ENCODE results near the gene FERMT2. TPM values are rescaled to one million over a fixed set of nuclear protein-coding genes. Genes with fewer than 3 reads are reported as not detected.

Gene FERMT2
- total and polyA plus RNA-seq, 2 experiments from 2014 or later = 68.8 to 79.8 TPM

GRCh38 chr14:52825085-52825484, 125.8 kb downstream of the FERMT2 start:
- H3K4me1 ChIP-seq (ENCODE audit: low read depth) = no peaks in the 10 kb centered on the region
- H3K4me3 ChIP-seq = no peak overlapping the region
- H3K27me3 ChIP-seq = no peaks in the 10 kb centered on the region
- DNase-seq (ENCODE audit: low read depth in 1 of 2, low spot score in 1 of 2) = no peak
- no peaks in the 10 kb centered on the region for H3K9me3 ChIP-seq (ENCODE audit: low read depth)
- TF ChIP-seq, protein P1, sequence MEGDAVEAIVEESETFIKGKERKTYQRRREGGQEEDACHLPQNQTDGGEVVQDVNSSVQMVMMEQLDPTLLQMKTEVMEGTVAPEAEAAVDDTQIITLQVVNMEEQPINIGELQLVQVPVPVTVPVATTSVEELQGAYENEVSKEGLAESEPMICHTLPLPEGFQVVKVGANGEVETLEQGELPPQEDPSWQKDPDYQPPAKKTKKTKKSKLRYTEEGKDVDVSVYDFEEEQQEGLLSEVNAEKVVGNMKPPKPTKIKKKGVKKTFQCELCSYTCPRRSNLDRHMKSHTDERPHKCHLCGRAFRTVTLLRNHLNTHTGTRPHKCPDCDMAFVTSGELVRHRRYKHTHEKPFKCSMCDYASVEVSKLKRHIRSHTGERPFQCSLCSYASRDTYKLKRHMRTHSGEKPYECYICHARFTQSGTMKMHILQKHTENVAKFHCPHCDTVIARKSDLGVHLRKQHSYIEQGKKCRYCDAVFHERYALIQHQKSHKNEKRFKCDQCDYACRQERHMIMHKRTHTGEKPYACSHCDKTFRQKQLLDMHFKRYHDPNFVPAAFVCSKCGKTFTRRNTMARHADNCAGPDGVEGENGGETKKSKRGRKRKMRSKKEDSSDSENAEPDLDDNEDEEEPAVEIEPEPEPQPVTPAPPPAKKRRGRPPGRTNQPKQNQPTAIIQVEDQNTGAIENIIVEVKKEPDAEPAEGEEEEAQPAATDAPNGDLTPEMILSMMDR (IDR thresholded peaks at IDR 0.05; ENCODE audit: low read depth, low read length) = no peak
- H3K27ac ChIP-seq = no peak overlapping the region
- H3K36me3 ChIP-seq = no peaks in the 10 kb centered on the region

GRCh38 chr14:52824462-52824861, 126.4 kb downstream of the FERMT2 start:
- Histone ChIP-seq H3K27me3 (no peaks in the 10 kb centered on the region), H3K4me3 (no peak overlapping the region), H3K27ac (no peak overlapping the region), H3K4me1 (ENCODE audit: low read depth) (no peaks in the 10 kb centered on the region), H3K9me3 (ENCODE audit: low read depth) (no peaks in the 10 kb centered on the region), H3K36me3 (no peaks in the 10 kb centered on the region)
- TF ChIP-seq, protein P1 (IDR thresholded peaks at IDR 0.05; ENCODE audit: low read depth, low read length) = no peak
- no peak for DNase-seq (ENCODE audit: low read depth in 1 of 2, low spot score in 1 of 2)

DNA sequence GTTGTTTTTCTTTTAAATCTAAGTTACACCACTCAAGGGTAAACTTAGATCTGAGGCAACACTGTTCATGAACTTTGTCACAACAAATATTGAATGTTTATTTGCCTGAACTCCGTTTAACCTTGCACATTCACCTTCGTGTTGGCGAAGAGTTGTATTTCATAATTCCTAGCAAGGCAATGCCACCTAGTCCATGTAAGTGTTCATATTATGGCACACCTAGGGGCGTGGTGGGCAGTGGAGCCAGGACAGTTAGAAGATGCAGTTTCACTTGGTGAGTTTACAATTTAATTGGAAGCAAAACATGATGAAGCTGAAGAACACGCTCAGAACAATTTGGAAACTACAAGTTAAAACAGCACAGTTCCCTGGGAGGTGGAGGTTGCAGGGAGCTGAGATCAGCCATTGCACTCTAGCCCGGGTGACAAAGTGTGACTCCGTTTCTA, 129.0 kb downstream of the FERMT2 start:
- Histone ChIP-seq H3K4me1 (ENCODE audit: low read depth) (no peaks in the 10 kb centered on the region), H3K27ac (no peak overlapping the region), H3K4me3 (no peak overlapping the region), H3K9me3 (ENCODE audit: low read depth) (no peaks in the 10 kb centered on the region), H3K27me3 (no peaks in the 10 kb centered on the region), H3K36me3 (no peaks in the 10 kb centered on the region)
- TF ChIP-seq, protein P1 (IDR thresholded peaks at IDR 0.05; ENCODE audit: low read depth, low read length) = no peak
- DNase-seq (ENCODE audit: low read depth in 1 of 2, low spot score in 1 of 2) = no peak

- H3K27ac ChIP-seq = no peak overlapping the region
- TF ChIP-seq, protein P1 (IDR thresholded peaks at IDR 0.05; ENCODE audit: low read depth, low read length) = no peak
Measured at GRCh38 chr14:52808101-52808500, 142.7 kb downstream of the FERMT2 start.

More at GRCh38 chr14:52808101-52808500, 142.7 kb downstream of the FERMT2 start:
- no peak for DNase-seq (ENCODE audit: low read depth in 1 of 2, low spot score in 1 of 2)
- no peaks in the 10 kb centered on the region for H3K9me3 ChIP-seq (ENCODE audit: low read depth)
- H3K27me3 ChIP-seq = no peaks in the 10 kb centered on the region
- no peaks in the 10 kb centered on the region for H3K4me1 ChIP-seq (ENCODE audit: low read depth)
- H3K36me3 ChIP-seq = no peaks in the 10 kb centered on the region
- H3K4me3 ChIP-seq = no peak overlapping the region

Other genes starting within 250 kb of the FERMT2 start
- gene PSMC6, start 243.8 kb downstream of the FERMT2 start, total RNA-seq = 140 and 151 TPM in 2 replicates
- 135 and 161 TPM in 2 replicates for gene PSMC6, start 243.8 kb downstream of the FERMT2 start, polyA plus RNA-seq
- gene STYX, start 220.9 kb downstream of the FERMT2 start, total RNA-seq = 8.1 and 11.4 TPM in 2 replicates
- gene STYX, start 220.9 kb downstream of the FERMT2 start, polyA plus RNA-seq = 8.9 and 10.7 TPM in 2 replicates
- 9.6 and 10.8 TPM in 2 replicates for gene GNPNAT1, start 159.4 kb downstream of the FERMT2 start, total RNA-seq
- 13.0 and 14.2 TPM in 2 replicates for gene GNPNAT1, start 159.4 kb downstream of the FERMT2 start, polyA plus RNA-seq
- gene DDHD1, start 202.3 kb upstream of the FERMT2 start, total RNA-seq = 13.2 and 25.9 TPM in 2 replicates
- gene DDHD1, start 202.3 kb upstream of the FERMT2 start, polyA plus RNA-seq = 15.2 and 15.3 TPM in 2 replicates

Data from cardiac muscle cell (in vitro differentiated cells and primary cell).